CD4-positive, CD25-positive, alpha-beta regulatory T cell (primary cell): ENCODE data around the gene TNFRSF25. TPM values are rescaled to one million over a fixed set of nuclear protein-coding genes. Genes with fewer than 3 reads are reported as not detected.
"Not testable (repeated sequence)": the region's sequence is repeated elsewhere in the genome, so short reads cannot be mapped to it uniquely, and the experiment has no call there.

ENCODE experiments used
- ATAC-seq, 2 donors: fragments of 150-1000 bp; cut with Tn5 transposase; one replicate each; pipeline ENCODE4 v1.10.0; 2021; ENCODE audit warnings: low read depth in 2 of 2, moderate number of reproducible peaks in 2 of 2, moderate library complexity in 1 of 2
- DNase-seq, 3 donors: peaks; one replicate each; pipeline versions ENCODE4 v3.0.0 to v3.0.0-alpha.2; 2012 to 2022; ENCODE audit warnings: mixed read lengths in 1 of 3
- H3K27ac ChIP-seq: one replicate; pipeline ENCODE4 v1.7.0; 2013; ENCODE audit warnings: mild to moderate bottlenecking, low read length; ENCODE audit not compliant: insufficient read depth, poor library complexity, severe bottlenecking
- H3K27me3 ChIP-seq: one replicate; pipeline ENCODE4 v1.7.0; 2013; ENCODE audit warnings: low read length; ENCODE audit not compliant: control insufficient read depth, insufficient read depth
- H3K36me3 ChIP-seq: one replicate; pipeline ENCODE4 v1.7.0; 2013; ENCODE audit warnings: mild to moderate bottlenecking, low read length, moderate library complexity; ENCODE audit not compliant: control insufficient read depth, insufficient read depth
- H3K4me1 ChIP-seq: 2 replicates; pipeline ENCODE4 v1.7.0; 2013; ENCODE audit warnings: mild to moderate bottlenecking, low read length; ENCODE audit not compliant: insufficient read depth, control insufficient read depth, poor library complexity, severe bottlenecking
- H3K4me3 ChIP-seq: one replicate; pipeline ENCODE4 v1.7.0; 2013; ENCODE audit warnings: low read depth, mild to moderate bottlenecking, low read length, moderate library complexity
- H3K9me3 ChIP-seq, 2 experiments: 1 replicate in 1 of 2; 2 replicates in 1 of 2; pipeline ENCODE4 v1.7.0; 2013; ENCODE audit warnings: low read length in 2 of 2, mild to moderate bottlenecking in 1 of 2, moderate library complexity in 1 of 2; ENCODE audit not compliant: control insufficient read depth in 2 of 2
- H3K27ac Mint-ChIP-seq, 3 donors: one replicate each; pipeline ENCODE4 v1.8.0; 2020 to 2022; ENCODE audit warnings: mild to moderate bottlenecking in 3 of 3, mixed read lengths in 3 of 3, moderate library complexity in 2 of 3
- H3K27me3 Mint-ChIP-seq: one replicate; pipeline ENCODE4 v1.8.0; 2022; ENCODE audit warnings: mild to moderate bottlenecking, mixed read lengths
- H3K36me3 Mint-ChIP-seq: one replicate; pipeline ENCODE4 v1.8.0; 2020; ENCODE audit warnings: mixed read lengths
- H3K4me1 Mint-ChIP-seq, 4 donors: one replicate each; pipeline ENCODE4 v1.8.0; 2020 to 2022; ENCODE audit warnings: mixed read lengths in 4 of 4, mild to moderate bottlenecking in 1 of 4
- H3K4me3 Mint-ChIP-seq, 4 donors: one replicate each; pipeline ENCODE4 v1.8.0; 2020 to 2022; ENCODE audit warnings: mild to moderate bottlenecking in 4 of 4, mixed read lengths in 4 of 4, moderate library complexity in 3 of 4
- H3K9me3 Mint-ChIP-seq, 7 donors: one replicate each; pipeline ENCODE4 v1.8.0; 2020 to 2022; ENCODE audit warnings: mixed read lengths in 7 of 7, mild to moderate bottlenecking in 3 of 7, moderate library complexity in 2 of 7
- polyA plus RNA-seq, 4 donors: library from polyadenylated mRNA; unstranded; fragments of 300-500 nt; fragmentation: Illumina TruSeq; gene quantifications; one replicate each; pipeline ENCODE4 v1.2.3, GENCODE V29; 2021
- total RNA-seq: library from RNA; stranded (reverse); gene quantifications from one replicate; pipeline ENCODE4 v1.2.3, GENCODE V29; 2022

Gene TNFRSF25
- total and polyA plus RNA-seq, 5 donors from 2014 or later = 23.3 to 258 (median 31.4) TPM

GRCh38 chr1:6455752-6456520 lies 10.0 kb downstream of the TNFRSF25 start:
- H3K36me3 Mint-ChIP-seq, H3K9me3 Mint-ChIP-seq, H3K4me3 ChIP-seq, ATAC-seq, H3K9me3 ChIP-seq, H3K27me3 ChIP-seq, H3K27ac ChIP-seq, DNase-seq, H3K36me3 ChIP-seq: not testable (repeated sequence)
- Mint-ChIP-seq H3K4me1 (peaks cover 0 to 36% (median 15%) of the 10 kb centered on the region in 4 donors), H3K27ac (peak overlapping the region in 1 of 3 donors; percentile 9), H3K4me3 (peak overlapping the region in 3 of 4 donors; percentile 20 to 46 (median 39)), H3K27me3 (peaks cover 43% of the 10 kb centered on the region)
- H3K4me1 ChIP-seq = peaks cover 34% of the 10 kb centered on the region

- no peaks in the 10 kb centered on the region for H3K27me3 ChIP-seq
- no peaks in the 10 kb centered on the region for H3K9me3 ChIP-seq
- DNase-seq (peak; percentile 23 to 53 (median 48)), ATAC-seq (peak; percentile 42 to 59)
- peaks cover 0 to 31% (median 8%) of the 10 kb centered on the region in 4 donors for H3K4me1 Mint-ChIP-seq
- peaks cover 4% of the 10 kb centered on the region for H3K36me3 Mint-ChIP-seq
- peaks cover 46% of the 10 kb centered on the region for H3K27me3 Mint-ChIP-seq
- no peak overlapping the region for H3K4me3 ChIP-seq
- peaks cover 26% of the 10 kb centered on the region for H3K4me1 ChIP-seq
- H3K36me3 ChIP-seq = no peaks in the 10 kb centered on the region
- peaks cover 0 to 3% (median 0%) of the 10 kb centered on the region in 7 donors for H3K9me3 Mint-ChIP-seq
- H3K4me3 Mint-ChIP-seq = peak overlapping the region in 1 of 4 donors; percentile 46
- H3K27ac Mint-ChIP-seq = no peak overlapping the region
- no peak overlapping the region for H3K27ac ChIP-seq
Observed at GRCh38 chr1:6454856-6455751, 10.9 kb downstream of the TNFRSF25 start.

GRCh38 chr1:6453895-6454855 lies 11.8 kb downstream of the TNFRSF25 start:
- Mint-ChIP-seq H3K27me3 (peaks cover 53% of the 10 kb centered on the region), H3K4me3 (peak overlapping the region in 2 of 4 donors; percentile 26 to 70), H3K4me1 (peaks cover 0 to 31% (median 9%) of the 10 kb centered on the region in 4 donors)
- not testable (repeated sequence) for H3K27me3 ChIP-seq, H3K36me3 Mint-ChIP-seq, ATAC-seq, H3K9me3 Mint-ChIP-seq, H3K27ac Mint-ChIP-seq, H3K9me3 ChIP-seq, H3K4me3 ChIP-seq, H3K36me3 ChIP-seq, H3K27ac ChIP-seq
- DNase-seq = peak in 1 of 3 donors; percentile 35
- peaks cover 19% of the 10 kb centered on the region for H3K4me1 ChIP-seq

- H3K9me3 Mint-ChIP-seq = peaks cover 0 to 3% (median 0%) of the 10 kb centered on the region in 7 donors
- ATAC-seq (no peak), DNase-seq (no peak)
- H3K4me1 Mint-ChIP-seq = peaks cover 0 to 33% (median 8%) of the 10 kb centered on the region in 4 donors
- Histone ChIP-seq H3K4me3 (no peak overlapping the region), H3K27ac (no peak overlapping the region), H3K27me3 (peaks cover 4% of the 10 kb centered on the region), H3K4me1 (peaks cover 46% of the 10 kb centered on the region), H3K36me3 (no peaks in the 10 kb centered on the region), H3K9me3 (no peaks in the 10 kb centered on the region)
- H3K27ac Mint-ChIP-seq = peak overlapping the region in 1 of 3 donors; percentile 95
- H3K36me3 Mint-ChIP-seq = no peaks in the 10 kb centered on the region
- peak overlapping the region in 1 of 4 donors; percentile 68 for H3K4me3 Mint-ChIP-seq
- peaks cover 62% of the 10 kb centered on the region for H3K27me3 Mint-ChIP-seq
Observed at GRCh38 chr1:6450943-6451373, 15.0 kb downstream of the TNFRSF25 start.

GRCh38 chr1:6450486-6450885 lies 15.5 kb downstream of the TNFRSF25 start:
- H3K9me3 ChIP-seq, H3K36me3 ChIP-seq, H3K27me3 ChIP-seq, DNase-seq, H3K36me3 Mint-ChIP-seq, H3K4me3 ChIP-seq, ATAC-seq, H3K27ac ChIP-seq, H3K9me3 Mint-ChIP-seq: not testable (repeated sequence)
- peak overlapping the region in 1 of 4 donors; percentile 68 for H3K4me3 Mint-ChIP-seq
- peaks cover 0 to 36% (median 8%) of the 10 kb centered on the region in 4 donors for H3K4me1 Mint-ChIP-seq
- peaks cover 65% of the 10 kb centered on the region for H3K27me3 Mint-ChIP-seq
- H3K4me1 ChIP-seq = peaks cover 44% of the 10 kb centered on the region
- peak overlapping the region in 1 of 3 donors; percentile 95 for H3K27ac Mint-ChIP-seq

GRCh38 chr1:6450005-6450450 lies 15.9 kb downstream of the TNFRSF25 start:
- Mint-ChIP-seq H3K9me3 (peaks cover 0 to 2% (median 0%) of the 10 kb centered on the region in 7 donors), H3K27ac (peak overlapping the region in 1 of 3 donors; percentile 5), H3K4me3 (peak overlapping the region in 2 of 4 donors; percentile 13 to 69), H3K27me3 (peaks cover 70% of the 10 kb centered on the region), H3K4me1 (peaks cover 0 to 37% (median 9%) of the 10 kb centered on the region in 4 donors), H3K36me3 (no peaks in the 10 kb centered on the region)
- Histone ChIP-seq H3K9me3 (no peaks in the 10 kb centered on the region), H3K4me1 (peaks cover 41% of the 10 kb centered on the region), H3K27ac (no peak overlapping the region), H3K27me3 (peaks cover 4% of the 10 kb centered on the region), H3K36me3 (no peaks in the 10 kb centered on the region), H3K4me3 (no peak overlapping the region)
- no peak for DNase-seq
- ATAC-seq = no peak
